GM21423 (cell line): Measurements from ENCODE around the gene BTLA.
"Not testable (repeated sequence)": the region's sequence is repeated elsewhere in the genome, so short reads cannot be mapped to it uniquely, and the experiment has no call there.

Experiments used
- ATAC-seq: cut with Tn5 transposase; IDR thresholded peaks from one replicate; pipeline ENCODE4 v1.9.1; 2021; ENCODE audit warnings: mild to moderate bottlenecking, moderate library complexity; ENCODE audit not compliant: unreplicated experiment

BTLA gene

DNA sequence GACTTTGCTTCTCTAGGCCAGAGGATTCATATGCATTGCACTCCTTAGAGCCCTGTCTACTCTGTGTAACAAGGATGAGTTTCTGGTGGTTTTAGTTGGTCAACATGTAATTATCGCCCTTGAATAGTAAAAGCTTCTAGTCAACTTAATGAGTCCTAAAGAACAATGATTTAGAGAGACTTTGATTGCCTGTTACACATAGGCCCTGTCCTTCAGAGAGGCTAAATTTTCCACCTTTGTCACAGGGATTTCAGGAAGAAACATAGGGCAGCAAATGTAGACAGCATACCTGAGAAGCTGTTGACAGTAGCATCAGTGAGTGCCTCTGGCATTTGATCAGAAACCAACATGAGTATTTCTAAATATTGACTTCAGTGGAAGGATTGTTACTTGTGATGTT is 7.1 kb downstream of the BTLA start:
- ATAC-seq, result no peak

DNA sequence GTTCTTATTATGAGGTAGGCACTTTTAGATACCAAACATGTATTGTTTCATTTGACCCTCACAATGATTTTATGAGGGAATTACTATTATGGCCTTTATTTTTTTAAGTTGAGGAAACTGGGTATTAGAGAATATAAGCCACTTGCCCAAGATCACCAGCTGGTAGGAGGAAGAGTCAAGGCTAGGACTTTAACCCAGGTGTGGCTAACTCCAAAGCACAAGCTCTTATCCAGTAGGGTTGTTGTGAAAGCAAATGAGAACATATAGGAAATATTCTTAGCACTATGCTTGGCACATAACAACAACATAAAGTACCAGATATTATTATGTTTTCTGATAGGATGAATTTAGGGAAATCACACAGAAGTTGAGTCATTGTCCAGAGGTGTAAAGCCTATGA is 7.9 kb downstream of the BTLA start:
- ATAC-seq, result no peak

DNA sequence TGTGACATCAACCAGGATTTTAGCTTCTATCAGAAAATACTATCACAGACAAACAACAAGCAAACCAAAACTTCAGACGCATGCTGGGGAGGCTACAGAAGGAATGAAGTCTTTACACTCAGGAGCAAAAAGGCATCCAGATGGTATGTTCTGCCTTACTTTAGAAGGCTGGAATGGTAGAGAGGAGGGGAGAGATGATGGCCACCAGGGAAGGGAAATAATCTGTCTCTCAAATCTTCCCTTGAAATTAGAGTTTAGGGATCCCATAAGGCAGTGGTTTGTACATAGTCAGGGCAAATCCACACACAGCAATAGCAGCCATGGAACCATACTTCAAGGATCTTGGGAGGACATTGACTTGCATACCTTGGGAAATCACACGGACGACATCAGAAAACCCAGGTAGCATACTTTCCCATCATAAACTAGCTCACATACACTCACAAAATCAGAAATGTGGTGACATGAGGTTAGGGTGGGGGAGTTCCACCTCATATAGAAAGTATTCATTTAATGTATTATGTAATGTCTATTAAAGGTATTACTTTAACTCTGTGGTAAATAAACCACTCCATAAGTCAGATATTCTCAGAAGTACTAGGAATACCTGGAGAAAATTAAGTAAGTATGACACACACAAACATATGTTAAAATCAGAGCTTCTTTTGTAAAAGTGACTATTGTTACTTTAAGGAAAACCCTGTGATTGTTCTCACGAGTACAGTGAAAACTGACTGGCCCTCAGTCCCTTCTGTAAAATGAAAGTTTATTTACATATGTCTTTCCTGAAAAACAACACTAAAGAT is 9.4 kb downstream of the BTLA start:
- peak; percentile 52 for ATAC-seq

DNA sequence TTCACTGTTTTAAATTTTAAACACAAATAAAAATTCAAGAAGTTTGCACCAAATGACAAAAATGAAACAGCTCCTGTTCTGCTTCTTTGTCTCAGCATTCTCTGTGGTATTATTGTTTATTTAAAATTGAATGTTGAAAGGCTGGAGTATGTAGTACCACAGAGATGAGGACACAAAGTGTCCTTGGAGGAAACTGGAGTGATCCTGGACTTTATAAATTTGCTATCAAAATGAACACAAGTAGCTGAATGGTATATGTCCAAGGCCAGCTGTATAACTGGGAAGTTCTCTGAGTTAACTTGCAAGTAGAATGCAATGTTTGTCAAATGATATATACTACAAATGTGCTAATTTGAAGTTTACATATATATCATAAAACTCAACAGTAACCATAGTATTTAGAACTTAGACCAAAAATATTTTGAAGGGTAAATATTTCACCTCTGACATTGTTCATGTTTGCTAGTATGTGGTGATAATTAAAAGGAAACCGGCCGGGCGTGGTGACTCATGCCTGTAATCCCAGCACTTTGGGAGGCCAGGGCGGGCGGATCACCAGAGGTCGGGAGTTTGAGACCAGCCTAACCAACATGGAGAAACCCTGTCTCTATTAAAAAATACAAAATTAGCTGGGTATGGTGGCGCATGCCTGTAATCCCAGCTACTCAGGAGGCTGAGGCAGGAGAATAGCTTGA is 12.3 kb downstream of the BTLA start:
- ATAC-seq, result no peak

DNA sequence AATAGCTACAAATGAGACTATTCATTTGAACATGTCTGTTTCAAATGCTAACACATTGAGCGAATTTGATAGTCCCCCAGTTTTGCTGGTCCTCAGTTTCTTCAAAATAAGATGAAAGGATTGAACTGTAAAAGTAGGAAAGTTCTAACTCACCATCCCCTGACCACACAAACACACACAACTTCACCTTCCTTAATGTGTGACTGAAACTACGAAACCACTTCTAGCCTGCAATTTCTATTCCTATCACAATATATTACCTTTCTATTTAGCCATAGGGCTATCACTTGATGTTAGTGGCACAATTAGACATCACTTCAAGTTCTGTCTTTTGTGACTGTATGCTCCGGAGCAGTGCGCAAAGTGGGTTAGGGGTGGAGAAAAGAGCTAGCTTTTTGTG is 14.9 kb downstream of the BTLA start:
- ATAC-seq, result no peak

DNA sequence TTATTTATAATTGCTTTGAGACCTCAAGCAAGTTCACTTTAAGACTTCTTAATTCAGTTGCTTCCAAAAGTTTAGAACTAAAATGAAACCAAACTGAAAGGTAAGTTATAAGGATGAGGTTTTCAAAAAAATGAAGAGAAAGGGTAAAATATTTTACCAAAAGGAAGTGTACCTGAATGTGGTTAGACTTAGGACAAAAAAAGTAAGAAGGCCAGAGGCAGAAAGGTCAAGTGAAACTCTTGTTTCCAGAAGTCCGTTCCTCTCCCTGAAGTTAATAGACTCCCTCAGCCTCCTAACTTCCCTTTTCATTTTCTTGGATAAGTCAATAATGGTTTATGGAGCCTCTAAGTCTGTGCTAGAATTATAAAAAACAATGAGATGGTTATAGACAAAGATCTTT is 16.6 kb downstream of the BTLA start:
- ATAC-seq, result peak; percentile 51

DNA sequence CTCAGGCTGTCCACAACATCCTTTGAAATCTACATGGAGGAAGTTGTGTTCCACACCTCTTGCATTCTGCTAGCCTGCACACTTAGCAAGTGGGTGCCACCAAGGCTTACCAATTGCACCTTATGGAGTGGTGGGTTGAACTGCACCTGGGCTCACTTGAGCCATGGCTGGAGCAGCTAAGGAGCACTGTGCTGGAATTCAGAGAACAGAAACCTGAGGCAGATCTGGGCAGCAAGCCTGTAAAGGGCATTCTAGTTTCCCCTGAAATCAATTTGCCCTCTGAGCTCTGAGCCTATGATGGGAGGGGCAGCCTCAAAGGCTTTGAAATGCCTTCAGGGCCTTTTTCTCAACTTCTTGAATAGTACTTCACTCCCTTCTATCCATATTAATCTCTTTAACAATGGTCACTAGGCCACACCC is 18.0 kb downstream of the BTLA start:
- no peak for ATAC-seq

DNA sequence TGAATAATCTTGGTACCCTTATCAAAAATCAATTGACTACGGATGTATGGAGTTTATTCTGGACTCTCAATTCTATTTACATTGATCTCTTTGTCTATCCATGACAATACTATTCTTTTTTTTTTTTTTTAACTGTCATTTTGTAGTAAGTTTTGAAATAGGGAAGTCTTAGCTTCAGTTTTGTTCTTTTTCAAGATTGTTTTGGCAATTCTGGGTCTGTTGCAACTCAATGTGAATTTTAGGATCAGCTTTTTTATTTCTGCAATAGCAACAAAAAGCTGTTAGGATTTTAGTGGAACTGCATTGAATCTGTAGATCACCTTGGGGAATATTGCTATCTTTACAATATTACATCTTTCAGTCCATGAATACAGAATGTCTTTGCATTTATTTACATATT is 21.4 kb downstream of the BTLA start:
- ATAC-seq, result no peak

DNA sequence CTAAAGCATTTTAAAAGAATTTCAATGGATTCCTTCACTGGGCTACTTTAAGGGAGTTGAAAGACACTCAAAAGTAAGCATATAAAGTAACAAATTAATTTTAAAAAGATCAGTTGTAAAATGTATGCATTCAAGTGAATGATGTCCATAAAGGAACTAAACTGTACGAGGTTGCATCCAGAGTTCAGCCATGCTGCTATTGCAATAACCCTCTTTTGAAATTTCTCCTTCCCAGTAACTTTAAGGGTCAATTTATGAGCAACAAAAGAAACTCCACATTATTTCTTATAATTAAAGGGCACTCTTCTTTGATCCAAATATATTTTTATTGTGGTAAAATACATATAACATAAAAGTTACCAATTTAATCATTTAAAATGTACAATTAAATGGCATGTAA is 22.9 kb downstream of the BTLA start:
- ATAC-seq, result no peak

DNA sequence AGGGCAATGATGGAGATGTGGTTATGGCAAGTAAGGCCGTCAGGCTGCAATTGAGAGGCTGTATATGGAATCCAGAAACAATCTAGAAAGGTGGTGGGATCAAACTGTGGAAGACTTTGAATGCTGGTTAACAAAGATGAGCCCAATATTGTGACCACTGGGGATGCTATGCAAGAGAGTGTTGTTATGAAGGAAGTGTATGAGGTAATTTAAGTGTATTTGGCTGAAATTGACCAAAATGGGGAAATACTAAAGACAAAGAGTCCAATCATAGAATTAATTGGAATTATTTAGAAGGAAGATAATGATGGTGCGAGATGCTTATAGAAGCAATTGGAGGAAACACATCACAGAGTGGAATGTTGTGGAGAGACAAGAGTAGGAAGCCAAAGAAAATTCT is 24.5 kb downstream of the BTLA start:
- no peak for ATAC-seq

DNA sequence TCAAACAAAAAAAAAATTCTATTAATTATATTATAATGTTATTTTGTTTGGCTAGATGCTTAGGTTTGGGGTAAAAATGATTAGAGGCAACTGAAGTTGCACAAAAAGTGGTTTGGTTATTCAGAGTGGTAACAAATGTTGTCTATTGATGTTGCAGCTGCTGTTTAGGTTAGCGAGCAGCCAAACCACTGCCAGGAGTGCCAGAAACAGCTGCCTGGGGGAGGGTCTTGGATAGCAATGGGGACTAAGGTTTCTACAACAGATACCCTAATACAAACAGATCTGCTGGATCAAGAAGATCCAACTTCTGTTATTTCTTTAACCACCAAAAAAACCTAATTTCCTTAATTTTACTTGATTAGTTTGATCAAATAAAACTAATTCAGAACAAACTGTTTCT is 26.6 kb downstream of the BTLA start:
- no peak for ATAC-seq

DNA sequence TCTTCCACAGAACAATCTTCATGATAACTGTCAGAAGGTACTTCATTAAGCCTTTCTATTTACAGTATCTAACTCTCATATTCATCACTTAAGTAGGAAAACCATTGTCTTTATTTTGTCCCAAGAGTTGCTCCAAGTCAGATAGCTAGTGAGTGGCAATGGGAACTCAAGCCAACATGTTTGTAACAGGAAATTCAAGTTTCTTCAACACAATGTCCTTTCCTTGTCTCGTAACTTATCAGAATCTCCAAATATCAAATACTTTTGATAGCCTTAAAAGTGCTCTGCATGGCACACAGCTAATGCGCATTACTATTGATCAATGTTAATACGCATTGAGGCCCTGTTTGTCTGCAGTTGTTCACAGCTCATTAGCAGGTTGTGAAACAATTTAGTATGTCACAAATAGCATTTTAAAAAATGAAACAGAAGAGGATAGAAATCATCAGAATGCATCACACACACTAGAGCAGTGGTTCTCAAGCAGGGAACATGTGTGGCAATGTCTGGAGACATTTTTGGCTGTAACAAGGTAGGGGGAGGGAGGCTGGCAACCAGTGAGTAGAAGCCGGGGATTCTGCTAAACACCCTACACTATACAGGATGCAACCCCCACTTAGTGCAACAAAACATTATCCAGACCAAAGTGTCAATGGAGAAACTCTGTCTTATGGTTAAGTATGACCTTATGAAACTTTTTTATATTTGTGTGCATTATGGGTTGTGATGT is 27.5 kb downstream of the BTLA start:
- ATAC-seq, result no peak

DNA sequence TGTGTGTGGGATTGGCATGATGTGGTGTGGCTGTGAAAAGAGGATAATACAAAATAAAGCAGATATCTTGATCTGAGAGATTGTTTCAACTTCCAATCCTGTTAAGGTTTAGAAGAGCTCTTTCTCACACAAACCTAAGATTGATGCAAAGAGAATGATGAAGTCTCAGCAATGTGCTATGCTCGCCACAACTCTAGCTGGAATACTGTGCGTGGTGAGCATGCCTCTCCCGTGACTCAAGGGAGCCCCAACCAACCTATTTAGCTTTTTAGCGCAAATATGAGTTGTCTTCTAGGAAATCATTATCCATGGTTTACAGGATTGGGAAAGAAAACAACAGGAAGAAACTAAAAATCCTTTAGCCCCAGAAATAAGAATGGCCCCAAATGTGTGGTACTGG is 28.5 kb downstream of the BTLA start:
- ATAC-seq, result no peak

DNA sequence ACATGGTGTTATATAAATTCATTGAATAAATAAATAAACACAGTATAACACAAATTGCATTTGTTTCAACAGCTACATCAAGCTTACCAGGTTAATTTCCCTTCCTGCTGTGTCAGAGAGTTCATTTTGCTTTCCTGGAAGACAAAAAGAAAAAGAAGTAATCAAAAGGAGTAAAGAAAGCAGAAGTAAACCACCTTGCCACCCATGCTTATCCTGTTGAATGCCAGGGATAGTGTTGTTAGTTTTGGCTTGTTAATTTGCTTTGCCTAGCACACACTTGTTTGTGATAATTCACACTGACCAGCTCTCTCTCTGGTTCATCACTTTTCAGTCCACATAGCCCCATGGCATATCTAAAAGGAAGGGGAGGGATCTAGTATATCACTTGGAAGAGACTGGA is 29.6 kb downstream of the BTLA start:
- no peak for ATAC-seq

DNA sequence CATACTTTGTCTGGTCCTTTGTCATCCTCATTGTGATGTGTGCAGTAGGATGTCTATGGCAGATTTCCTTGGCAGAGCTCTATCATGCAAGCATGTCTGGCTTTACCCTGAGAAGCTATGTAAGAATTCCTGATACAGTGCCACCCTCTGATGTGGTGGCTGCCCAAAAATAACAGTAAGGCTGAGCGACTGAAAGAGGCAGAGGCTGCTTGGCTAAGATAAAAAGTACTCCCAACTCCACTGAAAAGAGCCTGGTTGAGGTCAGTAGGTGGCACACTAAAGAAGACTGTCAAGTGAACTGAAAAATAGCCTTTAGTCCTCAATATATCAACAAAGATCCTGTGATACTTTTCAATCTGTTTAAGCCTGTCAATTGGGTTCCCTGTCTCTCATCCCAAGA is 31.7 kb downstream of the BTLA start:
- no peak for ATAC-seq

DNA sequence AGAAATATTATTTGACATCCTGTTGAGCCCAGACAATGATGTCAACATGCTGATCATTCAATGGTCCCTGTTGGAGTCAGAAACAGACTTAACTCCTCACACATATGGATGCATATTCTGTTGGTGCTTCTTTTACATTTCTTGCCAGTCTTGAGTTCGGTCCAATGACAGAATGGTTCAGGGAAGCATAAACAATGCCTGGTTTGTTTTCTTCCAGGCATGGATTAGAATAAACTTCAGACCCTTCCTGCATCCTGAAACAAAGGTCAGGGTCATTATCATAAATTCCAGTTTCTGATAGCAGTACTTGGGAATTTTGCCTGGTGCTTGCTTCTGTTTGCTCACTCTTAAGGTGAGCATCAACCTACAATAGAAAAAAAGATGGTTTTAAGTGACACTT is 33.3 kb downstream of the BTLA start:
- ATAC-seq, result no peak

DNA sequence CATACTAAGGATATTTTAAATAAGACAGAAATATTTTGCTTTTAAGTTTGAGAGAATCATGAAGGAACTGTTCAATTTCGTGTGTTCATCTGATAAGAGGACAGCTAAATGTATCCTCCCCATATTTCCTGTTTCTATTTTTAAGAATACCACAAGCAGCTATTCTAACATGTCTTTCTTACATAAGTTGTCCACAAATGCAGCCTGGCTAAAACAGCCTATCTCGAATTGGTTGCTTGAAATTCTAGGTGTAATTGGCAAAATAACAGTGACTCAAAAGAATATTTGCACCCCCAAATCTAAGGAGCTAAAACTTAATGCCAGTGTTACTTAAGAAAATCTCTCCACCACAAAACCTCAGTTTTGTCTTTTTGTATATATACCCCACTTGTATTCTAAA is 35.0 kb downstream of the BTLA start:
- ATAC-seq, result peak; percentile 36

DNA sequence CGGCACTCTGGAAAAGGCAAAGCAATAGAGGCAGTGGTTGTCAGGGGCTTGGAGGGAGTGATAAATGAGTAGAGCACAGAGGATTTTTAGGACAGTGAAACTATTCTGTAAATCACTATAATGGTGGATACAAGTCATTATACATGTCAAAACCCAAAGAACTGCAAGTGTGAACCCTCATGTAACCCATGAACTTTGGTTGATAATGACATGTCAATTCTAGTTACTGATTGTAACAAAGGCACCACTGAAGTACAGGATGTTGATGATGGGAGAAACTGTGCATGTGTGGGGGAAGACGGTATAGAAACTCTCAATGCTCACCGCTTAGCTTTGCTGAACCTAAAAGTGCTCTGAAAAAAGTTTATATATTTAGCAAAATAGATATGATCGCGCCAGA is 36.0 kb downstream of the BTLA start:
- peak; percentile 48 for ATAC-seq

DNA sequence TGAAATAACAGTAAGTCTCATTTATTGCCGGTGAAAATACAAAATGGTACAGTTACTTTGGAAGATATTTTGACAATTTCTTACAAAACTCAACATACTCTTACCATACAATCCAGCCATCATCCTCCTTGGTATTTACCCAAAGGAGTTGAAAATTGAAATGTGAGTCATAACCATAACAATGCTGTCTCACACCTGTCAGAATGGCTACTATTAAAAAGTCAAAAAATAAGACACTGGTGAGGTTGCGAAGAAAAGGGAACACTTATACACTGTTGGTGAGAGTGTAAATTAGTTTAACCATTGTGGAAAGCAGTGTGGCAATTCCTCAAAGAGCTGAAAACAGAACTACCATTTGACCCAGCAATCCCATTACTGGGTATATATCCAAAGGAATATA is 37.5 kb downstream of the BTLA start:
- ATAC-seq, result not testable (repeated sequence)

DNA sequence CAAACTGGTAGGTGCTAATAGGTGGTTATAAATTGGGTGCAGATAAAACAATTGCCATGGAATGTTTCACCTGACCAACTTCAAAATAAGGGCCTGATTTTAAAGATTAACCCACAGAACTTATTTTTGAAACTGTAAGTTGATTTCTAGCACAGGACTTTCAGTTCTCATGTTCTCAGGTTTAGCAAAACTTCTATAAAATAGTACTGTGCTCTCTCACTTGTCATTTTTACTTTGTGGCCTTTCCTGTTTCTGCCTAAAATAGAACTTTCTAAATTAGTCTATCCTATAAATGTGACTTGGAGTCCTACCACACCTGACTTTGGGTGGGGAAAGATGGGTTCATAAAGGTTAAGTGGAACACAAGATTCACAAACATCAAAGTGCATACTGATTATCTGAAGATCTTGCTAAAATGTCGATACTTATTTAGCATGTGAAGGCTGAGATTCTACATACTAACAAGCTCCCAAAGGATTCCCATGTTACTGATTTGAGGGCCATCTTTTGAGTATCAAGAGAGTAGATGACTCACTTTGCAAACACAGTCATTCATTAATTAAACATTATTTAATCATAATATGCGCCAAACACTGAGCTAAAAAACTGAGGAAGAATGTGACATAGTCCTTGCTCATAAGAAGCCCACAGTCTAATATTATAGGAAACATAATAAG is 38.6 kb downstream of the BTLA start:
- no peak for ATAC-seq

DNA sequence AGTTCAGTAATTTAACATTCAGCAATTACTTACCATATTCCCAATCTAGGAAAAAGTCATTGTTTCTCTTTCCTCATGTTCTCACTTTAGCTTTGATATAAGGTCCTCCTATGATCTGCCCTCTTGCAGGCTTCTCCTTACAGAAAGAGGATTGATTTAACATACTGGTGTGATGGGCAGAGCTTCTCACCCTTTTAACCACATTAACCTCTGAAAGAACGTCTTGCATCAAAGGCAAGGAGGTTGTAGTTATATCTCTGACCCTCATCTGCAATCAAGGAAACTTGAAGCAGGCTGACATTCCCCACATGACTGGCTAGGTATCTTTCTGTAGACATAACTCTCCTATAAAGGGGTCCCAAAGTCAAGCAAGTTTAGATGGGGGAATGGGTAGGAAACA is 39.5 kb downstream of the BTLA start:
- peak; percentile 43 for ATAC-seq
